PC-9 (cell line): ENCODE data around the gene SLC17A7. TPM values are rescaled to one million over a fixed set of nuclear protein-coding genes. Genes with fewer than 3 reads are reported as not detected.
A peak's percentile ranks its signal among the peaks of the same experiment; 100 is the strongest.

Experiments used
- BruUV-seq: library from RNA; stranded (reverse); fragments of 400-500 nt; replicated peaks from 2 replicates; lab custom pipeline; 2021; lab: Mats Ljungman, UMichigan
- CTCF ChIA-PET: fragments of 300-600 bp; sonication (Branson Sonifier 250); formaldehyde crosslinking; loops from one replicate; lab custom pipeline; 2022; ENCODE audit warnings: antibody characterized with exemption; lab: Charles Lee
- POLR2A ChIA-PET: fragments of 300-600 bp; sonication (Branson Sonifier 250); formaldehyde crosslinking; loops from one replicate; lab custom pipeline; 2022; ENCODE audit warnings: antibody characterized with exemption; ENCODE audit not compliant: unreplicated experiment; lab: Charles Lee
- DNase-seq, 2 experiments: peaks; one replicate each; pipeline versions ENCODE4 v3.0.0 to v3.0.0-alpha.2; 2015 to 2022; ENCODE audit warnings: mixed read lengths in 1 of 2
- H2AFZ ChIP-seq: fragments of 200-600 bp; sonication (generic); 2 replicates; pipeline ENCODE4 v1.8.1; 2017; ENCODE audit warnings: antibody characterized with exemption
- H3F3A ChIP-seq: fragments of 200-600 bp; sonication (generic); 2 replicates; pipeline ENCODE4 v1.8.1; 2017; ENCODE audit warnings: antibody characterized with exemption, mild to moderate bottlenecking, low read depth; ENCODE audit not compliant: insufficient read depth
- H3K27ac ChIP-seq: fragments of 200-600 bp; sonication (generic); 2 replicates; pipeline ENCODE4 v1.6.1; 2016; ENCODE audit warnings: mixed run types
- H3K27me3 ChIP-seq: fragments of 200-600 bp; sonication (generic); 2 replicates; pipeline ENCODE4 v1.6.1; 2016; ENCODE audit warnings: low read depth, mixed run types; ENCODE audit not compliant: insufficient read depth
- H3K36me3 ChIP-seq: fragments of 200-600 bp; sonication (generic); 2 replicates; pipeline ENCODE4 v1.6.1; 2016; ENCODE audit warnings: low read depth, mixed run types
- H3K4me1 ChIP-seq: fragments of 200-600 bp; sonication (generic); replicated peaks from 2 replicates; pipeline ENCODE4 v1.6.1; 2016; ENCODE audit warnings: mixed run types; ENCODE audit not compliant: insufficient read depth
- H3K4me2 ChIP-seq: fragments of 200-600 bp; sonication (generic); 2 replicates; pipeline ENCODE4 v1.6.1; 2017; ENCODE audit warnings: mixed run types
- H3K4me3 ChIP-seq: fragments of 200-600 bp; sonication (generic); 2 replicates; pipeline ENCODE4 v1.6.1; 2016; ENCODE audit warnings: mixed run types
- H3K79me2 ChIP-seq: fragments of 200-600 bp; sonication (generic); 2 replicates; pipeline ENCODE4 v1.6.1; 2017; ENCODE audit warnings: low read depth, mixed run types
- H3K9me2 ChIP-seq: fragments of 200-600 bp; sonication (generic); 2 replicates; pipeline ENCODE4 v1.8.1; 2017; ENCODE audit warnings: mild to moderate bottlenecking; ENCODE audit not compliant: insufficient read depth
- H3K9me3 ChIP-seq: fragments of 200-600 bp; sonication (generic); 2 replicates; pipeline ENCODE4 v1.8.1; 2016; ENCODE audit warnings: low read depth; ENCODE audit not compliant: insufficient read depth
- H4K20me1 ChIP-seq: fragments of 200-600 bp; sonication (generic); 2 replicates; pipeline ENCODE4 v1.8.1; 2017; ENCODE audit not compliant: insufficient read depth
- EZH2 ChIP-seq: fragments of 200-600 bp; sonication (generic); IDR thresholded peaks from 2 replicates; pipeline ENCODE4 v1.8.0; 2017; ENCODE audit warnings: antibody characterized with exemption, low read depth
- intact Hi-C: fragments of 100-400 bp; cut with micrococcal nuclease; formaldehyde crosslinking; loops from one replicate; pipeline ENCODE4 v1.10.0; 2022; ENCODE audit not compliant: unreplicated experiment
- total RNA-seq: library from RNA; stranded (reverse); gene quantifications from 2 replicates; pipeline ENCODE4 v1.2.3, GENCODE V29; 2021
- TF ChIP-seq, protein P1 (sequence below): fragments of 200-600 bp; sonication (generic); conservative IDR thresholded peaks from 2 replicates; pipeline ENCODE4 v1.6.1; 2017; ENCODE audit warnings: mixed run types, antibody characterized with exemption, mild to moderate bottlenecking, moderate library complexity

The SLC17A7 gene
- total RNA-seq, 1 experiment from 2014 or later, result 0.68 TPM

GRCh38 chr19:49390131-49390928, 51.0 kb downstream of the SLC17A7 start:
- Histone ChIP-seq H3F3A (peaks cover 8% of the 10 kb centered on the region; the same call in 1 of the 2 replicates), H3K36me3 (no peaks in the 10 kb centered on the region), H2AFZ (no peak overlapping the region), H3K9me2 (no peaks in the 10 kb centered on the region), H3K4me1 (no peaks in the 10 kb centered on the region), H3K4me2 (no peak overlapping the region), H3K4me3 (no peak overlapping the region), H3K9me3 (no peaks in the 10 kb centered on the region), H3K27me3 (peaks cover 22% of the 10 kb centered on the region), H4K20me1 (no peaks in the 10 kb centered on the region), H3K27ac (no peak overlapping the region), H3K79me2 (no peaks in the 10 kb centered on the region)
- intact Hi-C loops, result loop anchor here (5.0 kb wide), 1 partner anchor 287 kb away; the partner anchor contains the start of gene PRMT1
- ChIA-PET CTCF (no interaction called here), POLR2A (no interaction called here)
- no TSS peak for BruUV-seq
- DNase-seq, result no peak
- TF ChIP-seq, protein P1, sequence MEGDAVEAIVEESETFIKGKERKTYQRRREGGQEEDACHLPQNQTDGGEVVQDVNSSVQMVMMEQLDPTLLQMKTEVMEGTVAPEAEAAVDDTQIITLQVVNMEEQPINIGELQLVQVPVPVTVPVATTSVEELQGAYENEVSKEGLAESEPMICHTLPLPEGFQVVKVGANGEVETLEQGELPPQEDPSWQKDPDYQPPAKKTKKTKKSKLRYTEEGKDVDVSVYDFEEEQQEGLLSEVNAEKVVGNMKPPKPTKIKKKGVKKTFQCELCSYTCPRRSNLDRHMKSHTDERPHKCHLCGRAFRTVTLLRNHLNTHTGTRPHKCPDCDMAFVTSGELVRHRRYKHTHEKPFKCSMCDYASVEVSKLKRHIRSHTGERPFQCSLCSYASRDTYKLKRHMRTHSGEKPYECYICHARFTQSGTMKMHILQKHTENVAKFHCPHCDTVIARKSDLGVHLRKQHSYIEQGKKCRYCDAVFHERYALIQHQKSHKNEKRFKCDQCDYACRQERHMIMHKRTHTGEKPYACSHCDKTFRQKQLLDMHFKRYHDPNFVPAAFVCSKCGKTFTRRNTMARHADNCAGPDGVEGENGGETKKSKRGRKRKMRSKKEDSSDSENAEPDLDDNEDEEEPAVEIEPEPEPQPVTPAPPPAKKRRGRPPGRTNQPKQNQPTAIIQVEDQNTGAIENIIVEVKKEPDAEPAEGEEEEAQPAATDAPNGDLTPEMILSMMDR, result no peak
- no peak for TF ChIP-seq EZH2

DNA sequence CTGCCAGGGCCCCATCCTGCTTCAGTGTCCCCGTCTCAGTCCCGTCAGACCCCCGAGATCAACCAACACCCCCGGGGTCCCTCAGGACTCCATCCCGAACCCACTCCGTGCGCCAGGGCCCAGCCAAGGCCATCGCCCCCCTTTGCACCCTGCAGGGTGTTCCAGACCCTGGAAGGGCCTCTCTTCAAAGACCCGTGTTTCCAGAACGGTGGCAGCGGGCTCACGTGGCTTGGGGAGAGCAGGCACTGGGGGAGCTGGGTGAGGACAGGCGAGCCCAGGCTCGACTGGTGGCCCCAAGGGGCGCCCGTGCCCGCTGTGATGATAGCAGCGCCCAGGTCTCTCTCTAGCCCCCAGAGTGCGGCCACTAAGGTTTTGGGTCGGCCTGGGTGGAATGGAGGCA, 51.9 kb downstream of the SLC17A7 start:
- TF ChIP-seq EZH2, result no peak
- TF ChIP-seq, protein P1, result no peak

GRCh38 chr19:49387936-49388372, 53.4 kb downstream of the SLC17A7 start, which contains the start of gene KASH5:
TSS of gene KASH5 (plus strand) at chr19:49388249. CDS start at chr19:49390884, 2,635 bp downstream.
- H3K36me3 ChIP-seq, result no peaks in the 10 kb centered on the region
- H3K4me1 ChIP-seq, result no peaks in the 10 kb centered on the region
- peak; percentile 59 to 71 for DNase-seq
- no TSS peak for BruUV-seq
- no peaks in the 10 kb centered on the region for H4K20me1 ChIP-seq
- intact Hi-C loops, result no loop called here
- H3F3A ChIP-seq, result peaks cover 12% of the 10 kb centered on the region; the same call in 1 of the 2 replicates
- peak within 1 kb of the TSS; percentile 41; the same call in 1 of the 2 replicates for H3K4me3 ChIP-seq
- H3K27me3 ChIP-seq, result peaks cover 16% of the 10 kb centered on the region
- no peak within 1 kb of the TSS for H3K27ac ChIP-seq
- H2AFZ ChIP-seq, result peak within 1 kb of the TSS; percentile 65; the same call in 1 of the 2 replicates
- peaks cover 3% of the 10 kb centered on the region; the same call in 1 of the 2 replicates for H3K9me3 ChIP-seq
- no peaks in the 10 kb centered on the region for H3K9me2 ChIP-seq
- ChIA-PET CTCF (no interaction called here), POLR2A (interaction anchor here (0.7 kb wide), 2 partner anchors 13 to 1128 kb away, joined by 5 to 6 read pairs; no protein-coding TSS in a partner anchor)
- H3K79me2 ChIP-seq, result no peaks in the 10 kb centered on the region
- peak within 1 kb of the TSS; percentile 24 for H3K4me2 ChIP-seq
- TF ChIP-seq, protein P1, result no peak
- TF ChIP-seq EZH2, result no peak

More for the DNA sequence above, 51.9 kb downstream of the SLC17A7 start:
- Histone ChIP-seq H3K27ac (no peak overlapping the region), H3K9me2 (no peaks in the 10 kb centered on the region), H3K36me3 (no peaks in the 10 kb centered on the region), H3K4me2 (no peak overlapping the region), H3K79me2 (no peaks in the 10 kb centered on the region), H3K4me3 (no peak overlapping the region), H2AFZ (no peak overlapping the region), H3K27me3 (peaks cover 22% of the 10 kb centered on the region), H3K4me1 (no peaks in the 10 kb centered on the region), H3F3A (peaks cover 8% of the 10 kb centered on the region; the same call in 1 of the 2 replicates), H4K20me1 (no peaks in the 10 kb centered on the region), H3K9me3 (no peaks in the 10 kb centered on the region)
- DNase-seq, result no peak
- POLR2A ChIA-PET, result no interaction called here
- intact Hi-C loops, result no loop called here
- BruUV-seq, result no TSS peak
- CTCF ChIA-PET, result interaction anchor here (0.6 kb wide), 1 partner anchor 87 kb away, joined by 5 read pairs; no protein-coding TSS in a partner anchor
